LNCAP (cell line): ENCODE measurements around the gene ATP11C.

Source experiments
- CTCF ChIP-seq: fragments of 450-650 bp; IDR thresholded peaks from 2 replicates; pipeline ENCODE4 v1.5.1; 2017; ENCODE audit warnings: mild to moderate bottlenecking

Gene ATP11C

GRCh38 chrX:139920316-139920715 lies 12.5 kb downstream of the ATP11C start:
- TF ChIP-seq CTCF, result no peak

- no peak for TF ChIP-seq CTCF
Observed at GRCh38 chrX:139914421-139914820, 18.4 kb downstream of the ATP11C start.

GRCh38 chrX:139909712-139910111 lies 23.1 kb downstream of the ATP11C start:
- no peak for TF ChIP-seq CTCF

- no peak for TF ChIP-seq CTCF
Observed at GRCh38 chrX:139907078-139907477, 25.8 kb downstream of the ATP11C start.

- TF ChIP-seq CTCF, result no peak
Observed at GRCh38 chrX:139905743-139906142, 27.1 kb downstream of the ATP11C start.

GRCh38 chrX:139905051-139905450 lies 27.8 kb downstream of the ATP11C start:
- no peak for TF ChIP-seq CTCF

GRCh38 chrX:139903210-139903609 lies 29.6 kb downstream of the ATP11C start:
- TF ChIP-seq CTCF, result no peak

GRCh38 chrX:139902559-139902958 lies 30.3 kb downstream of the ATP11C start:
- no peak for TF ChIP-seq CTCF
